ENCODE measurements around the gene PTPN1.
A peak's percentile ranks its signal among the peaks of the same experiment; 100 is the strongest.
"Not testable (repeated sequence)": the region's sequence is repeated elsewhere in the genome, so short reads cannot be mapped to it uniquely, and the experiment has no call there.

The PTPN1 gene

DNA sequence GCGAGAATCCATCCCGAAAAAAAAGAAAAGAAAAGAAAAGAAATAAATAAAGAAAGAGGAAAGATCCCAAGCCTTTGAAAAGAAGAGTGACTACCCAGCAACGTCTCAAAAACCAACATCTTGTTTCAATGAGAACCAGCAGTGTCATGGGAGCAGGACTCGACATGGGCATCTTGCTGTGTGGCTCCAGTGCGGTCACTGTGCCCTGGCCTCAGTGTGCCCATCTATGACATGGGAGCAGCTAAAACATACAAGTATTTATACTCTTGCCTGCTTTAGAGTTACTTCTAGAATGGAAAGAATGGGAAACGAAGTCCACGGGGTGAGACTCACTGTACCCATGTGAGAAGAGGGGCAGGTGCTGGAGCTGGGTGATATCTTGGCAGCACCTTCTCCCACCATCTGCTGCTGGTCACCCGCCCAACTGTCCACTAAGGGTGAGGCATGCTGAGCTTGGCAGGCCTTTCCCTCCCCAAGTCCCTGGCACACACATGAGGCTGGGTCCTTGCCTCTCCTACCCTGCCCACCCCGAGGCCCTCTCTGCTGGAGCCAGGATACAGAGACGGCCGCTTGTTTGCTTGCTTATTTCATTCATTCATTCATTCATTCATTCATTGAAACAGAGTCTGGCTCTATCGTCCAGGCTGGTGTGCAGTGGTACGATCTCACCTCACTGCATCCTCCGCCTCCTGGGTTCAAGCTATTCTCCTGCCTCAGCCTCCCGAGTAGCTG is 103.4 kb downstream of the PTPN1 start:
- DNase-seq = no peak

DNA sequence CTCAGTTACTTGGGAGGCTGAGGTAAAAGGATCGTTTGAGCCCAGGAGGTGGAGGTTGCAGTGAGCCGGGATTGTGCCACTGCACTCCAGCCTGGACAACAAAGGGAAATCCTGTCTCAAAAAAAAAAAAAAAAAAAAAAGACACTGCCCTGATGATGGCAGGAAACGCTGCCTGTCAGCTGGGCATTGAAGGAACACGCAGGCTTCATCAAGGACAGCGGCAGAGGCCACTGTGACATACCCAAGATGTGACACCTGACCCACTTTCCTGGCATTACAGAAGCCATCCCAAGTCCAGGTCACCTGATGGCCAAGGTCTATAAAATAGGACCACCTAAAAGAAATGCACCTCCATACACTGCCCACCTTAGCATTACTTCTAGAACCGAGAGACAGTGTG is 105.2 kb downstream of the PTPN1 start:
- no peak for DNase-seq

DNA sequence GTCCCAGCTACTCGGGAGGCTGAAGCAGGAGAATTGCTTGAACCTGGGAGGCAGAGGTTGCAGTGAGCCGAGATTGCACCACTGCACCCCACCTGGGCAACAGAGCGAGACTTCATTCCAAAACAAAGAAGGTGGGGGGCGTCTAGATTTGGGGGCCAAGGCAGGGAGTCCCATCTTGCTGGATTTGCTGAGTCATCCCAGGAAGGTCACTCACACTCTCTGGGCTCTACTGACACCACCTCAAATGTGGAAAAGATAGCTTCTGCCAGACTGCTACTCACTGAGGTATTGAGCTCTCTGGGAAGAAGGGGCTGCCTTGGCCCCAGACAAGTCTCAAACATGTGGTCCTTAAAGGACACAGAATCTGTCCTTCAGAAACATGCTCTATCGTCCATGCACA is 106.8 kb downstream of the PTPN1 start:
- no peak for DNase-seq

DNA sequence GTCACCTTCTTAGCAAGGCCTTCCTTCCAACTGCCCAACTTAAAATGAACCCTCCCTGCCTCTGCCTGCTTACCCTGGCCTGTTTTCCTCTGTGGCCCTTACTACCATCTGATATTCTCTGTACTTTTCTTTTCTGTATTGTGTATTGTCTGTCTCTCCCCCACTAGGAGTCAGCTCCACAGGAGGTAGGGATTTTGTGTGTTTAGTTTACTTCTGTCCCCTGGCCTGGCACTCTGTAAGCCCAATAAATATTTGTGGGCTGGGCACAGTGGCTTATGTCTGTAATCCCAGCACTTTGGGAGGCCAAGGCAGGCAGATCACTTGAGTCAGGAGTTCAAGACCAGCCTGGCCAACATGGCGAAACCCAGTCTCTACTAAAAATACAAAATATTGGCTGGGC is 108.4 kb downstream of the PTPN1 start:
- no peak for DNase-seq

DNA sequence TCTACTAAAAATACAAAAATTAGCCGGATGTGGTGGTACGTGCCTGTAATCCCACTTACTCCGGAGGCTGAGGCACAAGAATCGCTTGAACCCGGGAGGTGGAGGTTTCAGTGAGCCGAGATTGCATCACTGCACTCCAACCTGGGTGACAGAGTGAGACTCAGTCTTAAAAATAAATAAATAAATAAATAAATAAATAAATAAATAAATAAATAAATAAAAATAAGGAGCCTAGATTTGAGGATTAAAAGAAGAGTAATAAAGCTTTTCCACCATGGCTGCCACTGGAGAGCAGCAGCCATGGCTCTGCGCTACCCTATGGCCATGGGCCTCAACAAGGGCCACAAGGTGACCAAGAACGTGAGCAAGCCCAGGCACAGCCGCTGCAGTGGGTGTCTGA is 110.3 kb downstream of the PTPN1 start:
- not testable (repeated sequence) for DNase-seq

DNA sequence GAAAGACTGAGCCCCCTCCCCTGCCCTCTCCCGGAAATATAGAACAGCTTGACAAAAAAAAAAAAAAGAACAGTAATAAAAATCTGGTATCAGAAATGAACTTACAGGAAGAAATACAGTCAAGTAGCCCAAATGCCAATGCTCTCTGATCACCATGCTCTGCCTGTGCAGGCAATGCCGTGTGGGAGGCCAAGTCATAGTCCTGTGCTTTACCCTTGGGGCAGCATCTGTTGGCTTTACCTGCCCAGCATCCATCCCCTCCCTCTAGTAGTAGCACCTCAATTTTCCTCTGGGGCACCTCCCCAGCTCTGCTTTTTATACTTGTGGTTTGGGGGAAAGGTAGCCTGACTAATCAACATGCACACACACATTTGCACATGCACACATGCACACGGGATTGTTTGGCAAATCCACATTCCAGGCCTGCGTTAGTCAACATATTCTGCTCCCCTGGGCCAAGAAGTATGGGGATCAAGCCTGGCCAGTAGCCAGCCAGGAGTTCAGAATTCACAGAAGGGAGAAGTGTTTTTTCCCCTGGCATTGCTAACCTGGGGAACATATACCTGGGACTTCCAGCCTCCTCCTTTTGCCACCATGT is 111.0 kb downstream of the PTPN1 start:
- no peak for DNase-seq

DNA sequence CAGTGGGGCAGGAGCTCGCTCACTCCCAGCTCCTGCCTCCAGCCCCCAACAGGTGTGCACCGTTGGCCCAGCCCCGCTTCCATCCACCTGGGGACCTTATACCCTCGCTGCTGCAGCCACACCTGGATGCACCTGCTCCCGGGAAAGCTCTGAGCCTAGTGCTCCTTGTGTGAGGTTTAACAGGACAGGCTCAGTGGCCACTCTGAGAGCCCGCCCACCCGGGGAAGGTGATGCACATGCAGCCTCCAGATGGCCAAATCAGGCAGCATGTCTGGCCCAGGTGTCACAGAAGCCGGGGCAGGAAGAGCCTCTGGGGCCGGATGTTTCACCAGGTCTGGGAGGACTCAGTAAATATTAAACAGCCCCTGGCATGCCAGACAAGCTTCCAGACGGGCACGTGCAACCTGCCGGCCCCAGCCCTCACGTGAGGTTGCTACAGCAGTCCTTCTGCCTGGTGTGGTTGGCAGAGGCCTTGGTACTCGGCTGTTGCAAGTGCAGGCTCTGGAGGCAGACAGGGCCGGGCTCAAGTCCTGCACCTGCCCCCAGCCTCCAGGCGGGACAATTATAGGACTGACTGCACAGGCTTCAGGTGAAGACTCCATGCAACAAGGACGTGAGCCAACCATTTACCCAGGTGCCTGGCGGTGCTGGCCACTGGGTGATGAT is 114.3 kb downstream of the PTPN1 start:
- DNase-seq = no peak

DNA sequence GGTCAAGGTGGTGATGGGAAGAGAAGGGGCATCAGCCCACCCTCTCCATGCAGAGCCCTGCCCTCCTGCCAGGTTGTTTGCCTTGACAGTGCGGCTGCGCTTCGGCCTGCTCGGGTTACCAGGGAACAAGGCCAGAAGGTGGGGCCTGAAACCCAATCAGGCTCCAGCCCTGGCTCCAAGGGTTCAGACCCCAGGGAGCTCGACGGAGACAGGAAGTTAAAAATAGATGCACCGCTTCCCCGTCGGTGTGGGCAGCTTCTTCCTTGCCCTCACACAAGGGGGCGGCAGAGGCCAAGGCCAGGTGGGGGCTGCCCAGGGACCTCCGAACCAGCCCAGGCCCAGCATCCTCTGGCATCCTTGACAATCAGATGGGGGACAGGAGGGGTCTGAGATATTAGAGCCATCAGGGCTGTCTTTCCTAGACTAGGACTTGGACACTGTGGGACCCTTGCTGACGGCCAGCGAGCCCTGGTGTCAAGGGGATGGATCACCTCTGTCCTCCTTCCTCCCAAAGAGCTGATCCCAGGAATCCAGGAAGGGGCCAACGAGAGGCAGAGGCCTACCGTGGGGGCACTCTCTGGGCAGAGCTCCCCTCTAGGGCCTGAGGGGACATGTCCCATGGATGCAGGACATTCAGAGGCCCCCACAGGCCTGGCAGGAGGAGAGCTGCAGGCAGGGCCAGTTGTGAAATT is 115.9 kb downstream of the PTPN1 start:
- DNase-seq = peak; percentile 46

DNA sequence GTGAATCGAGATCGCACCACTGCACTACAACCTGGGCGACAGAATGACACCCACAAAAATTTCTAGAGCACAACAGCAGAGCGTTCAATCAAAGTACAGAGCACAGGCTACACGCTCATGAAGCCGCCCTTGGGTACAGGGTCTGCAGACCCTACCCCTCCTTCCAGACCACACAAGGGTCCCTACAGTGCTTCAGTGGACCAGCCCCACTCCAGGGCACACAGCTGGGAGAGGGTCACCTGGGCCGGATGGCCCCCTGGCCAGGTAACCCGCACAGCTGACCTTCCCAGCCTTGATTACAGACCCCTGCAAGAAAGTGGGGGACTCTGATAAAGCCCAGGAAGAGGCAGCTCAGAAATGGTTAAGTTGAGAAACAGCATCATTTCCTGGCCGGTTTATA is 117.6 kb downstream of the PTPN1 start:
- no peak for DNase-seq

DNA sequence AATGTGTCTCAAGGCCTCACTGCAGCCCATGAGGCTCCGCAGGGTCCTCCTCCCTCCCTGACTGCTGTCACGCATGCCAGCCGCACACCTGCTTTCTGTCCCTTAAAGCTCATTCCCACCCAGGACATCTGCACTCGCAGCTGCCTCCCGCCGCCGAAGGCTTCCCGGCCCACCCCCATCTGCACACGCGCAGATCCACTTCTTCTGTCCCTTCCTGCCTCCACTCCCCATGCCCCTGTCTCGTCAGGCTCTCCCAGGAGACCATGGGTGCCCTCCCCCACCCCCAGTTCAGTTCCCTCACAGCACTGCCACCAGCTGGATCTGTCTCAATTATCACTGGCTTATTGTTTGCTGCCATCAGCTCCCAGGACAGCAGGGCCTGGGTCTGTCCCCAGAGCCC is 118.1 kb downstream of the PTPN1 start:
- DNase-seq = no peak

DNA sequence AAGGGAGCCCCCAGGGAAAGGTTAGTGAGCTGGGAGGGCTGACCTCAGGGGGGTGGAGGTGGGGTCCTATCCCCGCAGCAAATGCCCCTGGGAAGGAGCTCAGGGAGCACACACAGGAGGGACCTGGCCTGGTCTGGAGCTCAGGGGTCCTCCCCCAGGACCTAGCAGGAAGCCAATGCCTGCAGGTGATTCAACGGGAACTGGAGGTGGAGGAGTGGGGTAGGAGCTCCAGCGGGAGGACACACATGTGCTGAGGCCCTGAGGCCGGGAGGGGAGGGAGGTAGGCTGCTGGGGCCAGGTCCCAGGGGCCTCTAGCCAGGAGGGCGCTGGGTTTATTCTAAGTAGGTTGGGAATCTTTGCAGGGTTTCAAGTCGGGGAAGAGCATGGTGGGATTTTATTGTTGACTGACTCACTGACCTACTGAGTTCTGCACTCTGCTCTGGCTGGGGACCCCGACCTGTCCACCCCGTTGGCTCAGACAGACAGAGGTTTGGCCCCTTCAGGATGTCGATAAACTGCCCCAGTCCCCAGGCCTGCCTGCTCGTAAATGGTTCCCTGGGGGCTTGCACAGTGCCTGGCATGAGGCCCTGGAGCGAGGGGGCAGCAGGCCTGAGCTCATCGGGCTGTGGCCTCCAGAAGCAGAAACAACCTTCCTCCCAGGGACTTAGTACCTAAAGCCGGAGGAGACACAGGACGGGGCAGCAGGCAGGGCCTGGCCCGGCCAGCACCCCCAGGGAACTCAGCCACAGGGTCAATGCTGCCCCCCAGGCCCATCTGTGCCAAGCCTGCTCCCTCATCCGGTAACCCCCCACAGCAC is 118.9 kb downstream of the PTPN1 start:
- no peak for DNase-seq

DNA sequence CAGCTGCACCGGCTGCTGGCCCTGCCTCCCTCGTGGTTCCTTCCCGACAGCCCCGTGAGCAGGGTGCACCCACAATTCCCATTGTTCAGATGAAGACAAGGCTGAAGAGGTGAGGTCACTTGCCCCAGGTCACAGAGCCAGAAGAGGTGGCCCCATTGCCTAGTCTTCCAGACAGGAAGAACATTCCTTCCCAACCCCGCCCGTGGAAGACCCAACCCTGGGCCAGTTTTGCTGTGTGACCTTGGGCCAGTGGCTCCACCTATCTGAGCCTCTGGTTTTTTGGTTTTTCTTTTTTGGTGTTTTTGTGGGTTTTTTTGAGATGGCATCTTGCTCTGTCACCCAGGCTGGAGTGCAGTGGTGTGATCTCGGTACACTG is 119.5 kb downstream of the PTPN1 start:
- DNase-seq = no peak

DNA sequence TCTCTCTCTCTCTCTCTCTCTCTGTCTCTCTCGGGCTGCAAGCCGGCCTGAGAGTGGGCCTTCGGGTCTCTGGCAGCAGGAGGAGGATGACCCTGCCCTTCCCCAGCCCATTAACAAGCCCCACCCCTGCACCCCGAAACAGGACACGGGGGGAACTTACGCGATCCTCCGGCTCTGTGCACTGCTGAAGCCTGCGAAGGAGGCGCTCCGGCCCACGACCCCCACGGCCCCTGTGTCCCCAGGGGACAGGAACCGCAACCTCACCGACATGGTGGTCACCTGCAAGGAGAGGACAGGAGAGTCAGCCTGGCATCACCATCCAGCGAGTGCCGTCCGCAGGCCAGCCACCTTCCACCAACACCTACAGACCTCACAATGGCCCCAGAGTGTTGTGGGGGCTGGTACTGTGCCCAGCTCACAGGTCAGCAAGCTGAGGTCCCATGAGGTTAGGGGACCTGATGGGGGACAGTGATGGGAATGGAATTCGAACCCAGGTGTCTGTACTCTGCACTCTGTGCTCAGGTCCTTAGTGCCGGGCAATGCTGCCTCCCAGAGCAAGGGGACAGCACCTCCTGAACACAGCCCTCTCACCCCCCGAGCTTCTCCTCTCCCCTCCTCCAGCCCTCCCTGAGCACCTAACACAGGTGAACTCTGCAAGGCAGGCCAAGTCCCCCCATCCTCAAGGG is 120.5 kb downstream of the PTPN1 start:
- DNase-seq = no peak

DNA sequence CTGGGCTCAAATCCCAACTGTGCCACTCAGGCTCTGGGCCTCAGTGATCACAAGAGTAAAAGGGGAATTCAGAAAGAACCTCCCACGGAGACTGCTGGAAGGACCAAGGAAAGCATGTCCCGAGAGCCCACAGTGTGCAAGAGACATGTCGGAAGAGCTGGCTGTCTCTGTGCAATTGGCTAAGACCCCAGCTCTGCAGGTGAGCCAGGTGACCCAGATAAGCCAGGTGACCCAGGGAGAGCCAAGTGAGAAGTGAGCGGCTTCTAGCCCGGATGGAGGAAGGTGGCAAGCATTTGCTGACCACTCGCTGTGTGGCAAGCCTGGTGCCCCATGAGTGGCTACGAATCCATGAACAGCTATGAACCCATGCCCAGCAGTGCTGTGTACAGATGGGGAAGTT is 122.1 kb downstream of the PTPN1 start:
- DNase-seq = no peak

DNA sequence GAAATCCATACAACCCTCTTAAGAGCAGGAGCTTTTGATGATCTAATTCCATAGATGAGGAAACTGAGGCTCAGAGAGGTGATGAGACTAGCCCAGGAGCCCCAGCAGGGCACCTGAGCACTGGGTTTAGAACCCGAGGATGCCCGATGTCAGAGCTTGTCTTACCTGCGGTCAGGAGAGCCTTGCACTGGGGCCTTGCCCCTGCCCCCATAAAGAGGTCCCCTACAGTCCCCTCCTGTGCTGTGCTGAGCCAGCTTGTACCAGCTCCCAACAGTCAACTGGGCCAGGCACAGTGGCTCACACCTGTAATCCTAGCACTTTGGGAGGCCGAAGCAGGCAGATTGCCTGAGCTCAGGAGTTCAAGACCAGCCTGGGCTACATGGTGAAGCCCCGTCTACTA is 122.5 kb downstream of the PTPN1 start:
- DNase-seq = no peak

DNA sequence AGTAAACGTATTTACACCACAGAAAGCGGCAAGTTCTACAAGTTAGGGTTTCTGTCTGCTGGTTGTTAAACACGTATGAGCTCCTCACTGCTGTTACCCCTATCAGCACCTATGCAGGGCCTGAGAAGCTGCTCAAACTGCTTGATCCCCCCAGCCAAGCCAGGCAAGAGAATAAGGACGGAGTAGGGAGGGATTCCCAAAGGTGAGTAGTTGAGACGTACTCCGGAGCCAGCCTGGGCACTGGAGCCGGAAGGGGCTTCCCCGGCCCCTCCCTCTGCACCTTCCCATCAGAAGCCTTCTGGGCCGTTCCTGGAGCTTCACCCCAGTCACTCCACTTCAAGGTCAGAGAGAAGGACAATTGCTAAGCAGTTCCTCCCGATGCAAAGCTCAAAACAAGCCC is 123.2 kb downstream of the PTPN1 start:
- DNase-seq = no peak

DNA sequence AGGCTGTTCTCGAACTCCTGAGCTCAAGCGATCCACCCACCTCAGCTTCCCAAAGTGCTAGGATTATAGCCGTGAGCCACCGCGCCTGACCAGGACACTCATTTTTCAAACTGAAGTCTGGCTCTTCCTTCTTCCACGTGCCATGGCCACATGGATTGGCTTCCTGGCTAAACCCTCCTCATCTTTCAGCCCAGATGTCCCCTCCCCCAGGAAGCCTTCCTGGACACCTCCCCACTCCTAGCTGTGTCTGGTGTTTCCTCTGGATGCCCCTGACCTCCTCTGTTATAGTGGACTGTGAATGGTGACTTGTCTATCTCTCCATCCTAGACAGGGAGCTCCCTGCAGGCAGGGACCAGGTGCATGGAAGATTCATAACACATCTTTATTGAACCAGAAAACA is 124.0 kb downstream of the PTPN1 start:
- DNase-seq = no peak

Measured in fibroblast of skin of scalp (primary cell).